22Rv1 (cell line): ENCODE data around the gene TBX10.

Source experiments
- CTCF ChIP-seq: fragments of 450-650 bp; IDR thresholded peaks from 2 replicates; pipeline ENCODE4 v1.5.1; 2017; ENCODE audit warnings: mild to moderate bottlenecking
- ZFX ChIP-seq: fragments of 450-650 bp; IDR thresholded peaks from 2 replicates; pipeline ENCODE4 v1.6.1; 2017; ENCODE audit warnings: antibody characterized with exemption, borderline replicate concordance

DNA sequence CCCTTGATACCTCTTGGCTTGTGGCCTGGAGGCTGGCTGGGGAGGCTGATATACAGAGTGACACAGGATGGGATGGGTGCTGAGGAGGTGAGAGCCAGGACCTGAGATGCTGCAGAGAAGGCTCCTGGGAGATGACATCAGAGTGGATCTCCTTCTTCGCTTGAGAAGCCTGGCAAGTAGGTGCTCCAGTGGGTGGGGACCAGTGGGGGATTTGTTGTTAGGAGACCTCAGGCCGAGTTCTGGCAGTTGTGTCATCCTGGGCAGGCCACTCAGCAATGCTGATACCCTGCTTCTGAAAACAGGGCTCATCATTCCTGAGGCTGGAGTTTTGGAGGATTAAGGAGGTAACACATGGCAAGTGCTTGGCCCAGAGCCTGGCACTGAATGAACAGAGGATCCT lies 34.7 kb downstream of the TBX10 start:
- no peak for TF ChIP-seq CTCF
- TF ChIP-seq ZFX = no peak
